Measurements from ENCODE around the gene TMEM217. TPM values are rescaled to one million over a fixed set of nuclear protein-coding genes. Genes with fewer than 3 reads are reported as not detected.

Gene TMEM217
- total and polyA plus RNA-seq, 2 of the 8 experiments (the other 6 are each of a cell fraction or from before 2014, with no cell fraction given), result 0.60 to 1.1 TPM

GRCh38 chr6:37302086-37302686, 44.2 kb upstream of the TMEM217 start:
- no peak overlapping the region for H3K27ac ChIP-seq (ENCODE audit: low read depth, low read length)
- no peak overlapping the region for H2AK5ac ChIP-seq (ENCODE audit: low read depth, low read length)
- H3K79me2 ChIP-seq (ENCODE audit: control insufficient read depth in 1 of 2, insufficient read depth in 2 of 2, low read length in 2 of 2), result no peaks in the 10 kb centered on the region
- H3K4me2 ChIP-seq (ENCODE audit: insufficient read depth in 1 of 2, low read depth in 2 of 2, low read length in 2 of 2), result no peak overlapping the region
- no peak overlapping the region for H2BK20ac ChIP-seq (ENCODE audit: low read length)
- H3K9ac ChIP-seq (replicated peaks in 1 of 4; ENCODE audit: extremely low read depth in 1 of 4, low read depth in 3 of 4, low read length in 3 of 4), result no peak overlapping the region
- ChIA-PET CTCF (ENCODE audit: partially characterized antibody) (interaction anchor here (0.5 to 5.3 kb wide), 6 partner anchors 8 to 1781 kb away, joined by 3 to 43 read pairs (median 13); no protein-coding TSS in a partner anchor), POLR2A (ENCODE audit: partially characterized antibody) (no interaction called here)
- H3K23ac ChIP-seq (ENCODE audit: insufficient read length), result no peak overlapping the region
- H3K36me3 ChIP-seq (ENCODE audit: control insufficient read depth in 2 of 4, insufficient read depth in 4 of 4, low read length in 3 of 4), result peaks cover 2 to 17% (median 13%) of the 10 kb centered on the region in 4 experiments; a peak in 7 of 8 replicates
- H2BK15ac ChIP-seq (ENCODE audit: low read length), result no peak overlapping the region
- no peaks in the 10 kb centered on the region for H3K23me2 ChIP-seq (ENCODE audit: low read depth, low read length)
- H2BK120ac ChIP-seq (replicated peaks; ENCODE audit: low read depth, low read length), result no peak overlapping the region
- no peak overlapping the region for H3K4ac ChIP-seq (replicated peaks; ENCODE audit: insufficient read length, low read depth, low read length)
- H3K4me3 ChIP-seq (ENCODE audit: extremely low read depth in 1 of 4, insufficient read depth in 2 of 4, low read depth in 3 of 4, low read length in 4 of 4), result no peak overlapping the region
- no peak overlapping the region for H3K18ac ChIP-seq (ENCODE audit: extremely low read depth, low read length)
- peaks cover 0 to 4% of the 10 kb centered on the region in 2 experiments for H4K20me1 ChIP-seq (replicated peaks in 1 of 2; ENCODE audit: control insufficient read depth in 1 of 2, insufficient read depth in 2 of 2, low read length in 2 of 2)
- no peaks in the 10 kb centered on the region for H3K27me3 ChIP-seq (replicated peaks in 1 of 4; ENCODE audit: control insufficient read depth in 3 of 4, extremely low read depth in 1 of 4, insufficient read depth in 3 of 4, low read length in 3 of 4)
- no peak overlapping the region for H3K14ac ChIP-seq (ENCODE audit: insufficient read length)
- H3K4me1 ChIP-seq (replicated peaks in 1 of 4; ENCODE audit: control insufficient read depth in 3 of 4, insufficient read depth in 4 of 4, low read length in 3 of 4), result no peaks in the 10 kb centered on the region
- H2BK5ac ChIP-seq (ENCODE audit: low read depth, low read length), result no peak overlapping the region
- H2AFZ ChIP-seq (ENCODE audit: low read length), result no peak overlapping the region
- H3K79me1 ChIP-seq (ENCODE audit: low read depth, low read length), result no peaks in the 10 kb centered on the region
- no peak for FAIRE-seq
- no peak for DNase-seq (ENCODE audit: low read depth in 1 of 2, low spot score in 2 of 2)
- H4K8ac ChIP-seq (ENCODE audit: extremely low read depth, insufficient read depth, low read length), result no peak overlapping the region
- no peaks in the 10 kb centered on the region for H3K9me3 ChIP-seq (ENCODE audit: insufficient read depth in 2 of 2, low read depth in 1 of 2, low read length in 1 of 2)
- WGBS, 2 experiments (ENCODE audit: extremely low coverage in 1 of 2, insufficient coverage in 1 of 2, insufficient read length in 1 of 2, insufficient replicate concordance in 2 of 2, low coverage in 1 of 2, low lambda C conversion rate in 2 of 2, missing lambda C conversion rate in 1 of 2), result 100% methylated on average over 1 of the region's 1 CpG; no CpG with 5 or more reads in 1 of the 2 experiments
- H3K56ac ChIP-seq (replicated peaks; ENCODE audit: insufficient read length, low read depth, low read length), result no peak overlapping the region
- H4K5ac ChIP-seq (ENCODE audit: insufficient read length, low read depth, low read length), result no peak overlapping the region
- no peak overlapping the region for H2BK12ac ChIP-seq (ENCODE audit: low read depth, low read length)
- no peak overlapping the region for H4K91ac ChIP-seq (replicated peaks; ENCODE audit: insufficient read length, low read length)
- no peak for TF ChIP-seq TEAD4 (IDR thresholded peaks at IDR 0.05; ENCODE audit: low read depth, low read length)
- no peak for TF ChIP-seq TCF12 (IDR thresholded peaks at IDR 0.05; ENCODE audit: low read depth, low read length)
- no peak for TF ChIP-seq POLR2A (IDR thresholded peaks at IDR 0.05; ENCODE audit: control extremely low read depth in 1 of 2, low read depth in 2 of 2, low read length in 2 of 2)
- no peak for TF ChIP-seq RFX5 (IDR thresholded peaks at IDR 0.05; ENCODE audit: borderline replicate concordance, low read depth, low read length)
- TF ChIP-seq SP2 (IDR thresholded peaks at IDR 0.05; ENCODE audit: low read length), result no peak
- TF ChIP-seq EGR1 (IDR thresholded peaks at IDR 0.05; ENCODE audit: borderline replicate concordance, low read depth, low read length), result no peak
- no peak for TF ChIP-seq MAX (IDR thresholded peaks at IDR 0.05)
- no peak for TF ChIP-seq PHF8 (conservative IDR thresholded peaks at IDR 0.05; ENCODE audit: low read depth, low read length)
- TF ChIP-seq RBBP5 (IDR thresholded peaks at IDR 0.05; ENCODE audit: borderline replicate concordance, low read depth, low read length), result no peak
- TF ChIP-seq HDAC2 (IDR thresholded peaks at IDR 0.05; ENCODE audit: borderline replicate concordance in 1 of 2, low read depth in 2 of 2, low read length in 2 of 2), result no peak
- TF ChIP-seq KDM5A (IDR thresholded peaks at IDR 0.05; ENCODE audit: low read length), result no peak
- no peak for TF ChIP-seq KDM1A (IDR thresholded peaks at IDR 0.05; ENCODE audit: borderline replicate concordance, low read length)
- no peak for TF ChIP-seq CHD2 (IDR thresholded peaks at IDR 0.05; ENCODE audit: low read length)
- no peak for TF ChIP-seq SP4 (IDR thresholded peaks at IDR 0.05; ENCODE audit: low read length)
- no peak for TF ChIP-seq JUND (IDR thresholded peaks at IDR 0.05; ENCODE audit: low read length)
